Measurements from ENCODE around the gene MATN1. TPM values are rescaled to one million over a fixed set of nuclear protein-coding genes. Genes with fewer than 3 reads are reported as not detected.

MATN1 gene
- total and polyA plus RNA-seq, 4 donors, result 0.19 TPM; not detected in 3

GRCh38 chr1:30705698-30706097 lies 17.7 kb downstream of the MATN1 start:
- TF ChIP-seq CTCF (IDR thresholded peaks at IDR 0.05; ENCODE audit: low read depth, low read length, missing input control) (no peak), HNF4G (IDR thresholded peaks at IDR 0.05) (no peak), ZBTB33 (IDR thresholded peaks at IDR 0.05) (no peak), REST (IDR thresholded peaks at IDR 0.05) (no peak), YY1 (IDR thresholded peaks at IDR 0.05) (no peak), FOXA2 (IDR thresholded peaks at IDR 0.05) (no peak), RAD21 (IDR thresholded peaks at IDR 0.05) (no peak), MAX (IDR thresholded peaks at IDR 0.05) (no peak)
- DNase-seq (ENCODE audit: low spot score), result no peak
- H3K4me3 ChIP-seq (ENCODE audit: low read depth in 1 of 3, low read length in 3 of 3), result no peak overlapping the region
- no peaks in the 10 kb centered on the region for H3K9me3 ChIP-seq (ENCODE audit: control insufficient read depth in 4 of 4, low read length in 3 of 4)
- WGBS, result 71% methylated on average over 4 of the region's 4 CpGs
- H3K9ac ChIP-seq (ENCODE audit: low read depth in 1 of 2, low read length in 2 of 2), result no peak overlapping the region
- no peaks in the 10 kb centered on the region for H3K36me3 ChIP-seq (ENCODE audit: control insufficient read depth in 4 of 4, insufficient read depth in 3 of 4, low read depth in 1 of 4, low read length in 3 of 4)
- H3K27ac ChIP-seq (ENCODE audit: low read depth in 1 of 2, low read length in 2 of 2), result no peak overlapping the region
- H3K4me1 ChIP-seq (ENCODE audit: control insufficient read depth in 4 of 4, insufficient read depth in 4 of 4, low read length in 3 of 4), result peaks cover 0 to 4% (median 0%) of the 10 kb centered on the region in 4 donors
- no peaks in the 10 kb centered on the region for H3K27me3 ChIP-seq (ENCODE audit: control insufficient read depth in 4 of 4, insufficient read depth in 4 of 4, low read length in 3 of 4)

GRCh38 chr1:30704765-30705509 lies 18.4 kb downstream of the MATN1 start:
- no peak for TF ChIP-seq HNF4A (conservative IDR thresholded peaks at IDR 0.05)
- no peak for TF ChIP-seq HNF4G (IDR thresholded peaks at IDR 0.05)
- TF ChIP-seq GABPA (IDR thresholded peaks at IDR 0.05 in 1 of 2, conservative IDR thresholded peaks at IDR 0.05 in 1 of 2), result no peak
- no peak for TF ChIP-seq CTCF (IDR thresholded peaks at IDR 0.05; ENCODE audit: low read depth, low read length, missing input control)
- no peak for TF ChIP-seq REST (IDR thresholded peaks at IDR 0.05)
- no peak for TF ChIP-seq ATF3 (IDR thresholded peaks at IDR 0.05)
- Histone ChIP-seq H3K4me3 (ENCODE audit: low read depth in 1 of 3, low read length in 3 of 3) (no peak overlapping the region), H3K27me3 (ENCODE audit: control insufficient read depth in 4 of 4, insufficient read depth in 4 of 4, low read length in 3 of 4) (no peaks in the 10 kb centered on the region), H3K27ac (ENCODE audit: low read depth in 1 of 2, low read length in 2 of 2) (no peak overlapping the region), H3K9me3 (ENCODE audit: control insufficient read depth in 4 of 4, low read length in 3 of 4) (no peaks in the 10 kb centered on the region), H3K4me1 (ENCODE audit: control insufficient read depth in 4 of 4, insufficient read depth in 4 of 4, low read length in 3 of 4) (peaks cover 0 to 4% (median 0%) of the 10 kb centered on the region in 4 donors), H3K36me3 (ENCODE audit: control insufficient read depth in 4 of 4, insufficient read depth in 3 of 4, low read depth in 1 of 4, low read length in 3 of 4) (no peaks in the 10 kb centered on the region), H3K9ac (ENCODE audit: low read depth in 1 of 2, low read length in 2 of 2) (no peak overlapping the region)
- DNase-seq (ENCODE audit: low spot score), result no peak
- 81% methylated on average over 14 of the region's 14 CpGs for WGBS
